HG03060 (cell line): ENCODE data around the gene GRK5.
A peak's percentile ranks its signal among the peaks of the same experiment; 100 is the strongest.

ENCODE experiments used
- ATAC-seq: cut with Tn5 transposase; IDR thresholded peaks from one replicate; pipeline ENCODE4 v1.9.1; 2021; ENCODE audit warnings: low read depth, moderate number of reproducible peaks; ENCODE audit not compliant: unreplicated experiment

The GRK5 gene

GRCh38 chr10:119371704-119372663 is 164.6 kb downstream of the GRK5 start:
- ATAC-seq: peak; percentile 33

- no peak for ATAC-seq
Observed at GRCh38 chr10:119373294-119374102, 166.1 kb downstream of the GRK5 start.

GRCh38 chr10:119374236-119374635 is 166.9 kb downstream of the GRK5 start:
- ATAC-seq: no peak

- ATAC-seq: no peak
Observed at GRCh38 chr10:119375574-119376272, 168.4 kb downstream of the GRK5 start.

GRCh38 chr10:119377451-119377957 is 170.1 kb downstream of the GRK5 start:
- ATAC-seq: no peak

GRCh38 chr10:119377958-119378736 is 170.8 kb downstream of the GRK5 start:
- no peak for ATAC-seq

GRCh38 chr10:119378737-119379067 is 171.3 kb downstream of the GRK5 start:
- no peak for ATAC-seq

GRCh38 chr10:119379466-119380071 is 172.2 kb downstream of the GRK5 start:
- no peak for ATAC-seq

- ATAC-seq: no peak
Observed at GRCh38 chr10:119383174-119383856, 175.9 kb downstream of the GRK5 start.

GRCh38 chr10:119384127-119384526 is 176.8 kb downstream of the GRK5 start:
- ATAC-seq: no peak

- no peak for ATAC-seq
Observed at GRCh38 chr10:119386666-119387065, 179.3 kb downstream of the GRK5 start.

- no peak for ATAC-seq
Observed at GRCh38 chr10:119388849-119389345, 181.5 kb downstream of the GRK5 start.

GRCh38 chr10:119391440-119392251 is 184.3 kb downstream of the GRK5 start:
- ATAC-seq: no peak

- ATAC-seq: no peak
Observed at GRCh38 chr10:119393019-119393418, 185.6 kb downstream of the GRK5 start.

- no peak for ATAC-seq
Observed at GRCh38 chr10:119393421-119393820, 186.1 kb downstream of the GRK5 start.

- no peak for ATAC-seq
Observed at GRCh38 chr10:119393845-119394244, 186.5 kb downstream of the GRK5 start.

GRCh38 chr10:119394657-119395279 is 187.4 kb downstream of the GRK5 start:
- no peak for ATAC-seq
